GM10266 (cell line): ENCODE measurements around the gene SGPP2.

Source experiments
- DNase-seq: peaks from one replicate; pipeline ENCODE4 v3.0.0; 2012; ENCODE audit errors: extremely low spot score
- CTCF ChIP-seq: IDR thresholded peaks from 2 replicates; pipeline ENCODE4 v1.5.1; 2012; ENCODE audit warnings: mild to moderate bottlenecking, low read depth; ENCODE audit not compliant: control insufficient read depth, insufficient read depth; ENCODE audit errors: missing control alignments

Gene SGPP2

GRCh38 chr2:222485367-222486211, 61.2 kb downstream of the SGPP2 start:
- TF ChIP-seq CTCF, result no peak
- no peak for DNase-seq

GRCh38 chr2:222490131-222490530, 65.8 kb downstream of the SGPP2 start:
- no peak for TF ChIP-seq CTCF
- DNase-seq, result peak; percentile 14

- no peak for DNase-seq
- no peak for TF ChIP-seq CTCF
These were observed 68.3 kb downstream of the SGPP2 start for GRCh38 chr2:222492683-222493082.

- no peak for DNase-seq
- no peak for TF ChIP-seq CTCF
These were observed 69.9 kb downstream of the SGPP2 start for GRCh38 chr2:222494104-222494739.

GRCh38 chr2:222495388-222495787, 71.0 kb downstream of the SGPP2 start:
- DNase-seq, result no peak

GRCh38 chr2:222499226-222499625, 74.9 kb downstream of the SGPP2 start:
- no peak for DNase-seq
- no peak for TF ChIP-seq CTCF

More at GRCh38 chr2:222495388-222495787, 71.0 kb downstream of the SGPP2 start:
- TF ChIP-seq CTCF, result no peak

GRCh38 chr2:222504191-222504590, 79.8 kb downstream of the SGPP2 start:
- DNase-seq, result no peak
- TF ChIP-seq CTCF, result no peak
